Cortex of kidney (tissue), 1 donor: Measurements from ENCODE around the gene CALN1.

Experiments used
- DNase-seq: peaks from one replicate; lab custom pipeline; 2025; lab: John Stamatoyannopoulos, UW

The CALN1 gene

GRCh38 chr7:72182036-72182435 lies 230.1 kb downstream of the CALN1 start:
- DNase-seq: no peak

- DNase-seq: no peak
Observed at GRCh38 chr7:72176875-72177274, 235.3 kb downstream of the CALN1 start.

- no peak for DNase-seq
Observed at GRCh38 chr7:72170475-72170874, 241.7 kb downstream of the CALN1 start.

- DNase-seq: no peak
Observed at GRCh38 chr7:72163271-72163670, 248.9 kb downstream of the CALN1 start.

GRCh38 chr7:72161534-72161933 lies 250.6 kb downstream of the CALN1 start:
- no peak for DNase-seq

- no peak for DNase-seq
Observed at GRCh38 chr7:72159911-72160310, 252.2 kb downstream of the CALN1 start.

GRCh38 chr7:72156671-72157070 lies 255.5 kb downstream of the CALN1 start:
- DNase-seq: no peak

GRCh38 chr7:72153132-72153512 lies 259.0 kb downstream of the CALN1 start:
- no peak for DNase-seq

- no peak for DNase-seq
Observed at GRCh38 chr7:72152161-72153131, 259.7 kb downstream of the CALN1 start.

GRCh38 chr7:72140566-72140965 lies 271.6 kb downstream of the CALN1 start:
- no peak for DNase-seq

GRCh38 chr7:72127136-72127535 lies 285.0 kb downstream of the CALN1 start:
- DNase-seq: no peak

GRCh38 chr7:72123913-72124312 lies 288.2 kb downstream of the CALN1 start:
- DNase-seq: no peak

GRCh38 chr7:72118366-72118765 lies 293.8 kb downstream of the CALN1 start:
- no peak for DNase-seq

GRCh38 chr7:72114129-72114528 lies 298.0 kb downstream of the CALN1 start:
- no peak for DNase-seq

- DNase-seq: no peak
Observed at GRCh38 chr7:72112992-72113391, 299.1 kb downstream of the CALN1 start.

GRCh38 chr7:72112530-72112929 lies 299.6 kb downstream of the CALN1 start:
- DNase-seq: no peak

GRCh38 chr7:72111086-72111485 lies 301.1 kb downstream of the CALN1 start:
- DNase-seq: no peak

GRCh38 chr7:72109566-72109965 lies 302.6 kb downstream of the CALN1 start:
- DNase-seq: no peak

GRCh38 chr7:72106405-72106804 lies 305.7 kb downstream of the CALN1 start:
- DNase-seq: no peak

GRCh38 chr7:72101444-72101843 lies 310.7 kb downstream of the CALN1 start:
- no peak for DNase-seq

GRCh38 chr7:72099784-72100183 lies 312.4 kb downstream of the CALN1 start:
- no peak for DNase-seq

- no peak for DNase-seq
Observed at GRCh38 chr7:72098807-72099580, 313.1 kb downstream of the CALN1 start.

- no peak for DNase-seq
Observed at GRCh38 chr7:72097226-72097625, 314.9 kb downstream of the CALN1 start.
